ENCODE measurements around the gene EVI2A.

GRCh38 chr17:31289790-31290189 lies 31.6 kb downstream of the EVI2A start:
- TF ChIP-seq SMARCE1 (IDR thresholded peaks at IDR 0.05; ENCODE audit: borderline replicate concordance) = no peak
- TF ChIP-seq GTF2F1 (IDR thresholded peaks at IDR 0.05; ENCODE audit: low read length) = no peak
- no peak for TF ChIP-seq PHF8 (CRISPR knock-in tag; IDR thresholded peaks at IDR 0.05)

Measured in HepG2 (cell line).